Panc1 (cell line): ENCODE measurements around the gene TRPM1. TPM values are rescaled to one million over a fixed set of nuclear protein-coding genes. Genes with fewer than 3 reads are reported as not detected.

Experiments
- ATAC-seq: fragments of 200-7000 bp; cut with Tn5 transposase; 2 replicates; pipeline ENCODE4 v1.9.1; 2020; ENCODE audit warnings: mild to moderate bottlenecking, moderate library complexity
- BruUV-seq: library from RNA; stranded (reverse); fragments of 400-500 nt; replicated peaks from 2 replicates; lab custom pipeline; 2021; lab: Mats Ljungman, UMichigan
- CTCF ChIA-PET: fragments of 300-600 bp; sonication (Branson Sonifier 250); formaldehyde crosslinking; loops from one replicate; lab custom pipeline; 2022; ENCODE audit warnings: antibody characterized with exemption; lab: Charles Lee
- POLR2A ChIA-PET: fragments of 300-600 bp; sonication (Branson Sonifier 250); formaldehyde crosslinking; loops from one replicate; lab custom pipeline; 2022; ENCODE audit warnings: antibody characterized with exemption; lab: Charles Lee
- DNase-seq: peaks from one replicate; pipeline ENCODE4 v3.0.0-alpha.2; 2010; ENCODE audit warnings: low read depth, low spot score
- H3K27ac ChIP-seq: 2 replicates; pipeline ENCODE4 v1.5.1; 2011; ENCODE audit warnings: mild to moderate bottlenecking, low read length, inconsistent platforms
- H3K27me3 ChIP-seq: fragments of 200-500 bp; sonication (Bioruptor generic); 2 replicates; pipeline ENCODE4 v1.6.0; 2014; ENCODE audit warnings: low read length, inconsistent platforms; ENCODE audit not compliant: control insufficient read depth, insufficient read depth
- H3K36me3 ChIP-seq: fragments of 200-500 bp; sonication (Bioruptor generic); 2 replicates; pipeline ENCODE4 v1.5.1; 2014; ENCODE audit warnings: inconsistent platforms, mild to moderate bottlenecking, low read length, moderate library complexity; ENCODE audit not compliant: control insufficient read depth, insufficient read depth
- H3K4me1 ChIP-seq: 2 replicates; pipeline ENCODE4 v1.5.1; 2011; ENCODE audit warnings: inconsistent platforms, mild to moderate bottlenecking, low read length, moderate library complexity; ENCODE audit not compliant: control insufficient read depth, insufficient read depth
- H3K4me3 ChIP-seq, 2 experiments: 2 replicates each; pipeline ENCODE4 v1.5.1; 2011 to 2012; ENCODE audit warnings: low read depth in 2 of 2, low read length in 2 of 2, mild to moderate bottlenecking in 2 of 2, inconsistent platforms in 1 of 2, moderate library complexity in 1 of 2
- H3K9me3 ChIP-seq: fragments of 200-500 bp; sonication (Bioruptor generic); 2 replicates; pipeline ENCODE4 v1.5.1; 2014; ENCODE audit warnings: low read depth, mild to moderate bottlenecking, inconsistent platforms, low read length, moderate library complexity; ENCODE audit not compliant: control insufficient read depth, insufficient read depth
- CTCF ChIP-seq: fragments of 450-650 bp; IDR thresholded peaks from 2 replicates; pipeline ENCODE4 v1.5.1; 2017; ENCODE audit warnings: mild to moderate bottlenecking
- POLR2AphosphoS5 ChIP-seq: IDR thresholded peaks from 2 replicates; pipeline ENCODE4 v1.6.1; 2012; ENCODE audit warnings: mild to moderate bottlenecking, low read depth, low read length, moderate library complexity
- SIN3A ChIP-seq: IDR thresholded peaks from 2 replicates; pipeline ENCODE4 v1.6.1; 2012; ENCODE audit warnings: low read depth, mild to moderate bottlenecking, low read length, moderate library complexity, borderline replicate concordance; ENCODE audit not compliant: insufficient read depth
- TCF7L2 ChIP-seq: IDR thresholded peaks from 2 replicates; pipeline ENCODE4 v1.6.1; 2011; ENCODE audit warnings: mild to moderate bottlenecking, low read depth, low read length, inconsistent platforms
- in situ Hi-C: cut with HindIII; loops from 2 replicates; pipeline ENCODE4 v1.10.0; 2016; ENCODE audit warnings: low sequenced_read_pairs, low pct_unique_long_range_greater_than_20kb
- intact Hi-C: fragments of 100-400 bp; cut with micrococcal nuclease; formaldehyde crosslinking; loops from one replicate; pipeline ENCODE4 v1.10.0; 2022; ENCODE audit not compliant: unreplicated experiment
- total RNA-seq: library from RNA; stranded (reverse); gene quantifications from one replicate; pipeline ENCODE4 v1.2.1, GENCODE V29; 2021; ENCODE audit not compliant: unreplicated experiment
- TF ChIP-seq, protein P1 (sequence below), 2 experiments: IDR thresholded peaks; 2 replicates each; pipeline ENCODE4 v1.6.1; 2011 to 2012; ENCODE audit warnings: low read depth in 2 of 2, control low read depth in 1 of 2, low read length in 1 of 2, mild to moderate bottlenecking in 1 of 2, moderate library complexity in 1 of 2; ENCODE audit not compliant: insufficient read depth in 1 of 2

Gene TRPM1
- total RNA-seq, 1 experiment from 2014 or later: not detected

GRCh38 chr15:31074321-31074720 lies 27.2 kb downstream of the TRPM1 start:
- ATAC-seq (no peak), DNase-seq (no peak)
- no TSS peak for BruUV-seq
- intact Hi-C loops: no loop called here
- no peaks in the 10 kb centered on the region; the same call in 1 of the 2 replicates for H3K27me3 ChIP-seq
- ChIA-PET CTCF (no interaction called here), POLR2A (no interaction called here)
- H3K4me1 ChIP-seq: no peaks in the 10 kb centered on the region
- no peak overlapping the region for H3K4me3 ChIP-seq
- no peaks in the 10 kb centered on the region for H3K9me3 ChIP-seq
- no peak overlapping the region for H3K27ac ChIP-seq
- H3K36me3 ChIP-seq: no peaks in the 10 kb centered on the region
- in situ Hi-C loops: no loop called here
- TF ChIP-seq, protein P1, sequence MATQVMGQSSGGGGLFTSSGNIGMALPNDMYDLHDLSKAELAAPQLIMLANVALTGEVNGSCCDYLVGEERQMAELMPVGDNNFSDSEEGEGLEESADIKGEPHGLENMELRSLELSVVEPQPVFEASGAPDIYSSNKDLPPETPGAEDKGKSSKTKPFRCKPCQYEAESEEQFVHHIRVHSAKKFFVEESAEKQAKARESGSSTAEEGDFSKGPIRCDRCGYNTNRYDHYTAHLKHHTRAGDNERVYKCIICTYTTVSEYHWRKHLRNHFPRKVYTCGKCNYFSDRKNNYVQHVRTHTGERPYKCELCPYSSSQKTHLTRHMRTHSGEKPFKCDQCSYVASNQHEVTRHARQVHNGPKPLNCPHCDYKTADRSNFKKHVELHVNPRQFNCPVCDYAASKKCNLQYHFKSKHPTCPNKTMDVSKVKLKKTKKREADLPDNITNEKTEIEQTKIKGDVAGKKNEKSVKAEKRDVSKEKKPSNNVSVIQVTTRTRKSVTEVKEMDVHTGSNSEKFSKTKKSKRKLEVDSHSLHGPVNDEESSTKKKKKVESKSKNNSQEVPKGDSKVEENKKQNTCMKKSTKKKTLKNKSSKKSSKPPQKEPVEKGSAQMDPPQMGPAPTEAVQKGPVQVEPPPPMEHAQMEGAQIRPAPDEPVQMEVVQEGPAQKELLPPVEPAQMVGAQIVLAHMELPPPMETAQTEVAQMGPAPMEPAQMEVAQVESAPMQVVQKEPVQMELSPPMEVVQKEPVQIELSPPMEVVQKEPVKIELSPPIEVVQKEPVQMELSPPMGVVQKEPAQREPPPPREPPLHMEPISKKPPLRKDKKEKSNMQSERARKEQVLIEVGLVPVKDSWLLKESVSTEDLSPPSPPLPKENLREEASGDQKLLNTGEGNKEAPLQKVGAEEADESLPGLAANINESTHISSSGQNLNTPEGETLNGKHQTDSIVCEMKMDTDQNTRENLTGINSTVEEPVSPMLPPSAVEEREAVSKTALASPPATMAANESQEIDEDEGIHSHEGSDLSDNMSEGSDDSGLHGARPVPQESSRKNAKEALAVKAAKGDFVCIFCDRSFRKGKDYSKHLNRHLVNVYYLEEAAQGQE (IDR thresholded peaks at IDR 0.05; ENCODE audit: insufficient read depth in 1 of 2, low read depth in 2 of 2, low read length in 1 of 2): no peak
- TF ChIP-seq SIN3A: no peak
- no peak for TF ChIP-seq CTCF
- TF ChIP-seq POLR2AphosphoS5: no peak
- TF ChIP-seq TCF7L2: no peak

DNA sequence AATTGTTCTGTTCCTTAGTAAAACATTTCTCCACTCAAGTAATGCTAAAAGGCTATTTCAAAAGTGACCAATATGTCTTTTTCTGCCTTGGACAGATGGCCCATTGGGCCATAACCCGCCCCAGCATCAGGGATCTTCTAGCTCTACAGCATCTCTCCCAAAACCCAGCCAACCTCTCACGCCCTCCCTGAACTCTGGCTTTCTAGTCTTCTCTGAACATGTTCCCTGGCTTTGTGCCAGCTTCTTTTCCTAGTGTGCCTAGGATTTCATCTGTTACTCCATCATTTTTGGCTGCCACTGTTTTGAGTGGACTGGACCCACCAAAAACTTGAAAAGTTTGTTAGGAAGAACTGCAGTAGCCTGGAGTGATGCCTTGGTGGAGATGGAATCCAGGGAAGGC lies 30.7 kb downstream of the TRPM1 start:
- ATAC-seq: no peak
- Histone ChIP-seq H3K4me3 (no peak overlapping the region), H3K27ac (no peak overlapping the region), H3K36me3 (no peaks in the 10 kb centered on the region), H3K4me1 (no peaks in the 10 kb centered on the region), H3K27me3 (no peaks in the 10 kb centered on the region; the same call in 1 of the 2 replicates), H3K9me3 (no peaks in the 10 kb centered on the region)
- no peak for DNase-seq
- ChIA-PET POLR2A (no interaction called here), CTCF (no interaction called here)
- in situ Hi-C loops: no loop called here
- intact Hi-C loops: no loop called here
- TF ChIP-seq CTCF (no peak), TCF7L2 (no peak), SIN3A (no peak), POLR2AphosphoS5 (no peak)
- TF ChIP-seq, protein P1 (IDR thresholded peaks at IDR 0.05; ENCODE audit: insufficient read depth in 1 of 2, low read depth in 2 of 2, low read length in 1 of 2): no peak
- BruUV-seq: no TSS peak
